CD4-positive, alpha-beta T cell treated with Interleukin-2 at 100 ng/mL for 4 hours (primary cell): ENCODE results near the gene DERA.
"Not testable (repeated sequence)": the region's sequence is repeated elsewhere in the genome, so short reads cannot be mapped to it uniquely, and the experiment has no call there.

Experiments used
- DNase-seq: peaks from one replicate; pipeline ENCODE4 v3.0.0-alpha.2; 2020; ENCODE audit warnings: low spot score

DERA gene

DNA sequence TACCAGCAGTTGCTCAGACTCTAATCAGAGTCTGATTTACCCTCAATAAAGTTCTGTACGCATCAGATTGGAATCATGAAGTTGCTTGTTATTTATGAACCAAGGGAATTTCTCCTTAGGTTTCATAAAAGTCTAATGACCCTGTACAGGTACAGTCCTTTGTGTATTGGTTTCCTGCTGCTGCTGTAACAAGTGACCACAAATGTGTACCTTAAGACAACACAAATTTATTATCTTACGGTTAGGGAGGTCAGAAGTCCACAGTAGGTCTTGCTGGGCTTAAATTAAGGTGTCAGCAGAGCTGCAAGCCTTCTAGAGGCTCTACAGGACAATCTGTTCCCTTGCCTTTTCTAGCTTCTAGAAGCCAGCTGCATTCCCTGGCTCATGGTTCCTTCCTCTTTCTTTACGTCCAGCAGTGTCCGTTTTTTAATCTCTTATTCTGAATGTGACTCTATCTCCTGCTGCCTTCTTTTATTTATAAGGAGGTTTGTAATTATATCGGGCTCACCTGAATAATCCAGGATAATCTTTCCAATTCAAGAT lies 6.7 kb upstream of the DERA start:
- no peak for DNase-seq

DNA sequence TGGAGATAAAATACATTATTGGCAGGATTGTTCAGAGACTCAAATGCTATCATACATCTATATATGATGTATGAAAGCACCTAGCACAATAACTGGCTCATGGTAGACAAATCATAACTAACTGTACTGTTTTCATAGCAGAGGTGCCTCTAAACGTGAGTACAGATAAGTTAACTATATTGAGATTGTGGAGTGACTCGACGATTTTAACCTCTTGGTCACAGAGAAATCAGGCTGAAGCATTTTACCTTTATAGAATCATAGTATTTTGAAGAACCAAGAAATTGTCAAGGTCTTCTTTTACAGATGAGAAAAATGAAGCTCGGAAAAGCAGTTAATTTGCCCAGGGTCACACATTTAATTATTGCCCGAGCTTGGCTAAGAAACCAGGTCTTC lies 666 bp upstream of the DERA start:
- no peak for DNase-seq

DNA sequence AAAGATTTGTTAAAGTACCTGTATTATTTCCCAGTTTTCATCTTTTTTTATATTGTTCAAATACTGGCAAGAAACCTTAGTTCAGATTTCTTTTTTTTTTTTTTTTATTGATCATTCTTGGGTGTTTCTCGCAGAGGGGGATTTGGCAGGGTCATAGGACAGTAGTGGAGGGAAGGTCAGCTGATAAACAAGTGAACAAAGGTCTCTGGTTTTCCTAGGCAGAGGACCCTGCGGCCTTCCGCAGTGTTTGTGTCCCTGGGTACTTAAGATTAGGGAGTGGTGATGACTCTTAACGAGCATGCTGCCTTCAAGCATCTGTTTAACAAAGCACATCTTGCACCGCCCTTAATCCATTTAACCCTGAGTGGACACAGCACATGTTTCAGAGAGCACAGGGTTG lies 799 bp downstream of the DERA start:
- DNase-seq: not testable (repeated sequence)

DNA sequence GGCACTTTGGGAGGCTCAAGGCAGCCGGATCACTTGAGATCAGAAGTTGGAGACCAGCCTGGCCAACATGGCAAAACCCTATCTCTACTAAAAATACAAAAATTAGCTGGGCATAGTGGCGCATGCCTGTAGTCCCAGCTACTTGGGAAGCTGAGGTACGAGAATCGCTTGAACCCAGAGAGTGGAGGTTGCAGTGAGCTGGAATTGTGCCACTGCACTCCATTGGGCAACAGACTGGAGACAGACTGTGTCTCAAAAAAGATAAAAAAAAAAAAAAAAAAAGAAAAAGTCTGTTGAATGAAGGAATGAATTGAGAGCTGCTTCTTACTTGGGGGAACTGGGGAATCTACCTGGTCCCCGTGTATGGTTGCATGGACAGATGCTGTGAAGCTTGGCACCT lies 3.0 kb downstream of the DERA start:
- not testable (repeated sequence) for DNase-seq

DNA sequence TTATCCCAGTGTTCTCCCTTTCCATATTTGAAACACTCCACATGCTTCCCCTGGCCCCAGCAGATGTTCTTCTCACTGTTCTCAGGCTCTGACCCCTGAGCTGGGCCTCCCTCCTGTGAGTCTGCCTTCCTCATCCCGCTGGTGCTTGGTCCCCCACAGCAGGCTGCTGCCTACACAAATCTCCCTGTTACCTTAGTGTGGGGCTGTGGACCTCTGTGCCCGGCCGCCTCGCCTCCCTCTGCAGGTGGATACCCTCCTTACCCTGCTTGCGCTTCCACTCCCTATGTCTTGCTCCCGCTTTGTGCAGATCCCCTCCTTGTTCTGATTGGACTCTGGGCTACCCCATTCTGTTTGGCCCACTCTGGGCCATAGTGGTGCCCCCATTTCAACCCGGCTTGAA lies 6.9 kb downstream of the DERA start:
- DNase-seq: no peak

DNA sequence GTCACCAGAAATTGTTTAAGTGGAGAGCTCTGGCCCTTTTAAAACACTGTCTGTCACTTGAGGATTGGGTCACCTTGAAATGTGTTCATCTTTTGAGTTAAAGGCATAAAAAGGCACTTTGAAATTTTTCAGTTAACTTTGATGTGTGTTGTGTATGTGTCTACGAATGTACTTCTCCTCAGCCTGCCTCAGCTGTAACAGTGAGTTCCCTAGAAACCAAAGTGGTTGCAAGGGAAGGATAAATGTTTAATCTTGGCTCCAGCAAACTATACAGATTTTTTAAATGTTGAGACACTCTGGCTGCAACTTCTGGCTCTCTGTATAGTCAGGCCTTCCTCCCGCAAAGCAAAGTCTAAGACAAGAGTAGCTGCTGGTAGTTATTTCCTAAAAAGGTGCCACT lies 8.3 kb downstream of the DERA start:
- no peak for DNase-seq

DNA sequence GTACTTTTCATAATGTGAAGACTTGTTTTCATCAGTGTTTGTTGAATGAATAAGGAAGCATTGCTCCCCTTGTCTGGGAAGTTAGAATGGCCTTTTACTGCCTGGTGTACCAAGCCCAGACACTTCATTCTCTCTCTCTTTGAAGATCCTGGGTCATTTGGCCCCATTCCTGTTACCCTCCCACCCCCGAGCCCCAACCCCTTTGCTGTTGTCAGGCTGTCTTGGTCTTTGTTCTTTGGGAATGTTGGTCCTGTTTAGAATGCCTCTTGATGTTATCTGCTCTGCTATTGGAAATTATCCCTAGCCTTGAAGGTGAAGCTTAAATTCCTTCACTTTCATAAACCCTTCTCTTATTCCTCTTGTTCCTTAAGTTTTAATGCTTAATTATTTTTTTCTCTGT lies 13.8 kb downstream of the DERA start:
- no peak for DNase-seq

DNA sequence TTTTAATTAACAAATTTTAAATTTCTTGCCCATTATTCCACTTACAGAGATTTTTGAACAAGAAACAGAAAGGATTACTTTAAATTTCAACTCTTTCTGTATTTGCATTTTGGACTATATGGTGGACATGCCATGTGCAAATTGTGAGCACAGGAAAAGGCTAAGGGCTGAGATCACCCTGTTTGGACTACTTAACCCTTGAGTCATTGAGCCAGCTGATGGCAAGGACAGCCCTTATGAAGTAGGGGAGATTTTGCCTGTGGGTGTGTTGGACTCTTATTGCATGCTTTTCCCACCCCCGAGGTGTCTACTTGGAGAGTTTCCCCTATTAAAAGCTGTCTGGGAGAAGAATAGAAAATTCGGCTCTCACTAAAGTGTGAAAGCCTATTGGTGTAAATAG lies 17.2 kb downstream of the DERA start:
- no peak for DNase-seq

DNA sequence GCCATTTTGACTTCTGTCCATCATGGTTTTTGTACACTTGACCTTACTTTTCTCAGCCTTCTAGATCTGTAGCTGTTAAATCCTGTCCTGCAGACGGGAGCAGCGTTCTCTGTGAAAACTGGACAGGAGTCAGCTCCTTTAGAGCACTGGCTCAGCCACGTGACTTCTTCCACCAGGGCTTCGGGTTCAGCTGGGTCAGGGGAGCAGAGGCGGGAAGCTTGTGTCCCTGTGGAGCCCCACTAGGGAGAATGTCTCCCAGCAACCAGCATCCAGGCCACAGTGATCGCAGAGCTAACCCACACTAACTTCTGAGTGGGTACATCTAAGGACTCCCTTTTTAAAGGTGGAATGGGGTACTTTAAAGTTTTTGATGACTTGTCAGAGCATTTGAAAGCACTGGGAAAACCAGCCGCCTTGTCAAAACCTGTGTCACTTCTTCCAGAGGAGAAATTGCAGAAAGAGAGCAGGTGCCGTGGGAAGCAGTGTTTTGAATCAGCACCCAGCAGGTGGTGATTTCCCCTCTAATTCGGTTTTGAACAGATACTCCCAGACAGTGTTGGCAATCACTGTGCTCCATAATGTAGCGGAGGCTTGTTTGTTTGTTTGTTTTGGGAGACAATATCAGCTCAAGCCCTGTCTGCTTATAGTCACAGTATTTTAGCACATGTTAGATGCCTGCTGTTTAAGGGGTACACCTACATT lies 17.9 kb downstream of the DERA start:
- DNase-seq: no peak

DNA sequence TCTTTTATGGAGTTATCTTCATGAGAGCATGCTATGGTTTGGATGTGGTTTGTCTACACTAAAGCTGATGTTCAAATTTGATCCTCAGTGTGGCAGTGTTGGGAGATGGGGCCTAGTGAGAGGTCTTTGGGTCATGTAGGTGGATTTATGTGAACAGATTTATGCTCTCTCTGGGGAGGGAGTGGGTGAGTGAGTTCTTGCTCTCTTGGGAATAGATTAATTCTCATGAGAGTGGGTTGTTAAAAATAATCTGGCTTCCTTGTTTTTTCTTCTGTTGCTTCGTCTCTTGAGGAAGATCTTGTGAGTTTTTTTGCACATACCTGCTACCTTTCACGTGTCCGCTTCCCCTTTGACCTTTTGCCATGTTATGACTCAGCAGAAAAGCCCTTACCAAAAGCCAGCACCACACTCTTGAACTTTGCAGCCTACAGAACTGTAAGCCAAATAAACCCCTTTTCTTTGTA lies 20.5 kb downstream of the DERA start:
- no peak for DNase-seq

DNA sequence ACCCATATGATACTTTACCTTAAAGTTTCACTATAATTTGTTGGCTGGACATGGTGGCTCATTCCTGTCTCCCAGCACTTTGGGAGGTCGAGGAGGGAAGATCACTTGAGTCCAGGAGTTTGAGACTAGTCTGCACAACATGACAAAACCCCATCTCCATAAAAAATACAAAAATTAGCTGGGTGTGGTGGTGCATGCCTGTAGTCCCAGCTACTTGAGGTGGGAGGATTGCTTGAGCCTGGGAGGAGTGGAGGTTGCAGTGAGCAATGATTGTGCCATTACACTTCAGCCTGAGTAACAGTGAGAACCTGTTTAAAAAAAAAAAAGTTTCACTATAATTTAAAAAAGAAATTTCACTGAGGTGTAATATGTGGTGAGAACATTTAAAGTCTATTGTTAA lies 21.2 kb downstream of the DERA start:
- no peak for DNase-seq

DNA sequence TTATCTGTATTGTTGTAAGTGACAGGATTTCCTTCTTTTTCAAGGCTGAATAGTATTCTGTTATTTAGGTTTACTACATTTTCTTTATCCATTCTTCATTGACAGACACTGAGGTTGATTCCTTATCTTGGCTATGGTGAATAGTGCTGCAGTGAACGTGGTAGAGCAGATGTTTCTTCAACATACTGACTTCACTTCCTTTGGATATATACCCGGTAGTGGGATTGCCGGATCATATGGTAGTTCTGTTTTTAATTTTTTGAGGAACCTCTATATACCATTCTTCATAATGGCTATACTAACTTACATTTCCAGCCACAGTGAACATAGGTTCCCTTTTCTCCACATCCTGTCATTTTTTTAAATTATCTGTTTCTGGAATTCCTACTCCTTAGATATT lies 21.8 kb downstream of the DERA start:
- DNase-seq: no peak

DNA sequence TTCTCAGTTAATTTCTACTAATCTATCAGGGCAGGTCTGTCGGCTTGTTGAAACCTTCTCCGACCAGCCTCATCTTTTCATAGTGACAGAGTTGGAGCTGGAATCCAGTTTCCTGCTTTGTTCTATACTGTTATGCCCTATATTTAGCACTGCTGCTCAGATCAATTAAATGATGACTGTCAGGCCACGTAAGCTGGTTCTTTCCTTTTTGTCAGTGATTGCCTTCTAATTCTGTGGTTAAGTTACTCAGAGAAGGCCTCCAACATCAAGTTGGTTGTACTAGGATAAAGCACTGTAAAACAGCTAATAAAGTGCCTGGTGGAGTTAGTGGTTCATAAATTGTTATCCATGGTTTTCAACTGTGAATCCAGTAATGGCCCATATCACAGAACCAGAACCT lies 22.6 kb downstream of the DERA start:
- no peak for DNase-seq

DNA sequence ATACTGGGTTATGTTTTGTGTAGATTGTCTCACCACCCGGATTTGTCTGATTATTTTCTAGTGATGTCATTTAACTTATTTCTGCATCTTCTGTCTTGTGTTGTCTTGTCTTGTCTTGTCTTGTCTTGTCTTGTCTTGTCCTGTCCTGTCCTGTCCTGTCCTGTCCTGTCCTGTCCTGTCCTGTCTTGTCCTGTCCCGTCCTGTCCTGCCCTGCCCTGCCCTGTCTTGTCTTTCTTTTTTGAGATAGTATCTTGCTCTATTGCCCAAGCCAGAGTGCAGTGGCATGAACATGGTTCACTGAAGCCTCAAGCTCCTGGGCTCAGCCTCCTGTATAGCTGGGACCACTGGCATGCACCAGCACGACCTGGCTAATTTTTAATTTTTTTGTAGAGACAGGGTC lies 25.6 kb downstream of the DERA start:
- no peak for DNase-seq

DNA sequence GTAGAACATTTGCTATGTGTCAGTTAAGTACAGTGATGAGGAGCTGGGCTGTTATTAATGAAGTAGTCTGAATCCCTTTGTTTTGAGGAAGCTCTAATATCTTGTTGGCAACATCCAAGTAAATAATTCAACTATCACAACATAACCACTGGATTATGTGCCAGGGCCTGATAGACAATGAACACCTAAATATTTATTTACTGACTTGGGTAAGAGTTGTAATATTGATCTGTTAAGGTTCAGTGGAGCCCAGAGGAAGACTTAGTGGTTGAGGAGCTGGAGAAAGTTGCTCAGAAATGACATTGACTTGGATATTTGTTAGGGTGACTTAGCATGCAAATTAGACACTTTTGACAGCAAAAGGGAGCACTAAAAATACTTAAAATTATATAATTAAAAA lies 26.8 kb downstream of the DERA start:
- DNase-seq: no peak

DNA sequence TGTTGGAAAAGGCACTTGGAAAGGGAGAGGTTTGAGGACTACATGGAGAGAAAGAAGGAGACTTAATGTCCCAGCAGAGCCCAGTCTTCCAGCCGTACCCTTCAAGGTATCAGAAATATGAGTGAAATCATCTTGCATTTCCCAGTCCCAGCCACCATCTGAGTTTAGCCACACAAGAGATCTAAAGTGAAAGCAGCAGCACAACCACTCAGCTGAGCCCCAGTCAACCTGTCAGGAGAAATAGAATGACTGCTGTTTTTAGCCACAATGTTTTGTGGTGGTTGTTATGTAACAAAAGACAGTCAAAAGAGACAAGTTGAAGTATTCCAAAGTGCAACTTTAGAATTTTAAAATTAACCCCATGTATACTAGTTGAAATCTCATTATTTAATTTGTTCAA lies 28.0 kb downstream of the DERA start:
- DNase-seq: no peak

DNA sequence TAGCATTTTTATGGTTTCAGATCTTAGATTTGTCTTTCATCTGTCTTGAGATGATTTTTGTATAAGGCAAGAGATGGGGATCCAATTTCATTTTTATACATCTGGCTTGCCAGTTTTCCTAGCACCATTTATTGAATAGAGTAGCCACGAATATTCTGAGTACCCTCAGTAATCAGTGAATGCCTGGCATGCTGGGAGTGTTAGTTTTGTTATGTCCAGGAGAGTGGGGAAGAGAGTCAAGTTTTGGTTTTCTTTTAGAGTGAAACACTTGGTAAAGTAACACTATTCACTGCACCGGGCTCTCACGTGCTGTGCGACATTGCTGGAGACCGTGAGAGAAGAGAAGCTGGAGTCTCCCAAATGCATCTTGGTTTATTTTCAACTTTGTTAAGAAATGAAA lies 31.3 kb downstream of the DERA start:
- DNase-seq: no peak

DNA sequence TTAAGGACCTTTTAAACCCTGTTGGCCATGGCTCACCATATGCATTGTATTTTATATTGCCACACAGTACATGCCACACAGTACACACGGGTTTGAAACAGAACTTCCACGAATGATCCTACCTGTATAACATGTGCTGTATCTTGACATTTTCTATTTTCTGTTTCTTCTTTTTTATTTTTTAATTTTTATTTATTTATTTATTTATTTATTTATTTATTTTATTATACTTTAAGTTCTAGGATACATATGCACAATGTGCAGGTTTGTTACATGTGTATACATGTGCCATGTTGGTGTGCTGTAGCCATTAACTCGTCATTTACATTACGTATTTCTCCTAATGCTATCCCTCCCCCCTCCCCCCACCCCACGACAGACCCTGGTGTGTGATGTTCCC lies 32.4 kb downstream of the DERA start:
- not testable (repeated sequence) for DNase-seq

DNA sequence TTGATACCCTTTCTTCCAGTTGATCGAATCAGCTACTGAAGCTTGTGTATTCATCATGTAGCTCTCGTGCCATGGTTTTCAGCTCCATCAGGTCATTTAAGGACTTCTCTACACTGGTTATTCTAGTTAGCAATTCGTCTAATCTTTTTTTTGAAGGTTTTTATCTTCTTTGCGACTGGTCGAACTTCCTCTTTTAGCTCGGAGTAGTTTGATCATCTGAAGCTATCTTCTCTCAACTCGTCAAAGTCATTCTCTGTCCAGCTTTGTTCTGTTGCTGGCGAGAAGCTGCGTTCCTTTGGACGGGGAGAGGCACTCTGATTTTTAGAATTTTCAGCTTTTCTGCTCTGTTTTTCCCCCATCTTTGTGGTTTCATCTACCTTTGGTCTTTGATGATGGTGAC lies 37.3 kb downstream of the DERA start:
- not testable (repeated sequence) for DNase-seq

DNA sequence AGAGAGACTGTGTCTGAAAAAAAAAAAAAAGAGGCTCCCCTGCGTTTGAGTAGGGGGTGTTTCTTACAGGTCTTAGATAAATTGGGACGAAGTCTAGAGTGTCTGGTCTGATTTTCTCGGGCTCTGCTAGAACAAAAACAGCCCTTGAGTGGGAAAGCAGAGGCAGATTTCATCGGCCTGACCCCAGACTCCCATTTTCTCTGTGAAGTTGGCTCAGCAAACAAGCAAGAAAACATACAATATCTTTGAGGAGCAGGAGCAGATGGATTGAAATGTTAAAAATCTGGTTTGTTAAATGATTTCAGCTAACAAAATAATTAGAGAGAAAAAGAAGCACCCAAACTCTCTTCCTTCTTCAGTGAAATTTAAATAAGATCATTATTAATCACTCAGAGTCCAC lies 44.1 kb downstream of the DERA start:
- no peak for DNase-seq

DNA sequence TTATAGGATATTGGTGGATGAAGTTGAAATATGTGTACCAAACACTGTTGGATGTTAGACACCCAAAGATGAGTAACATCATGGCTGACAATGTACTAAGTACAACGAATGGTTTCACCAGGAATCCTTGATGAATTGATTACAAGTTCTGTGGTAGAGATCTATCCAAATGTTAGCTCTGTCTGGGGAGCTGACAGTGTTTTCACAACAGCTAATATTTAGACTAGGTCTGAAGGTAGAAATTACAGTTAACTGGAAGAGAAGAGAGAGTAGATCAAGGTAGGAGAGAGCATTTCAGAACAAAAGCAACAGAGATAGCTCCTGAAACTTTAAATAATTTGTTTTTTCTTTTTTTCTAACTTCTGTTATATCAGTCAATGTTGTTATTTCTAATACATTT lies 44.9 kb downstream of the DERA start:
- DNase-seq: no peak

DNA sequence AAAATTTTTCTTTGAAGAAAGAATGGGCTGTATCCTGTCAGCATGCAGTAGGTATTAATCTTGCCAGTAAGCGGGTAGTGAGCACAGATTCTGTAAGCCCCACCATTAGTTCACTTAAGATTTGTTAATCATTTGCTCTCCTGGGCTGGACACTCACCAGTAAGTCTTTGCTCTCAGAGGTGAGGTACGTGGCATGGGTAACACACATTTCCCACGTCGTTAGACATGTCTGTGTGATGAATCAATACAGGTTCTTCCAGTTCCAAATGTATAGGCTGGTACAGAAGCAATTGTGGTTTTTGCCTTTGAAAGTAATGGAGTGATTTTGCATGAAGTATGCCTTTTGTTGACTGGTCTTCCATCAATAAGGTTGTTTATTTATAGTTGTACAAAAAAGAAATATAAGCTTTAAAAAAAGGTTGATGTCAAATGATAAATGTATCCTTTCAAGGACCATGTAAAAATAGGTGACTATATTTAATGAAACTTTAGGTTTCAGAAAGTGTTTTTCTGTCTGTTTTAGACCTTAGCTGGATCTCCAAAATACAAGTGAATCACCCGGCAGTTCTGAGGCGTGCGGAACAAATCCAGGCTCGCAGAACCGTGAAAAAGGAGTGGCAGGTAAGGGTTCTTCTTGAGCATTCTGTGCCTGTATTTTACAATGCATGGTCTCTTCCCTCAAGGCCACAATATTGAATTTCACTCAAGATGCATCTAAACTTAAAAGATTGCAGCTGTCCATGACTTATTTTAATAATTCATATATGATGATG lies 45.5 kb downstream of the DERA start:
- no peak for DNase-seq

DNA sequence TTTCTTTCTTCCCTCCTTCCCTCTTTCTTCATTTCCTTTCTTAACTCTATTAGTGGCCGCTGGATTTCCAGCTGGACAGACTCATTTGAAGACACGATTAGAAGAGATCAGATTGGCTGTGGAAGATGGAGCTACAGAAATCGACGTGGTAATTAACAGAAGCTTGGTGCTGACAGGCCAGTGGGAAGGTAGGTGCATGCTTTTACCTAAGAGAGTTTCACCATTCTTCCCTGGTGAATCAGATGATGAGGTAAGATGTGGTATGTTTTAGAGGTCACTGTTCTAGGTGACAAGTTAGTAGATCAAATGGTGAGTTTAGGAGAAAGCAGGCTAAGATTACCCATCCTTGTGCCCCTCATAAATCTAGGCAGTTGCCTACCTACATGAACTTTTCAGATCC lies 51.6 kb downstream of the DERA start:
- no peak for DNase-seq

DNA sequence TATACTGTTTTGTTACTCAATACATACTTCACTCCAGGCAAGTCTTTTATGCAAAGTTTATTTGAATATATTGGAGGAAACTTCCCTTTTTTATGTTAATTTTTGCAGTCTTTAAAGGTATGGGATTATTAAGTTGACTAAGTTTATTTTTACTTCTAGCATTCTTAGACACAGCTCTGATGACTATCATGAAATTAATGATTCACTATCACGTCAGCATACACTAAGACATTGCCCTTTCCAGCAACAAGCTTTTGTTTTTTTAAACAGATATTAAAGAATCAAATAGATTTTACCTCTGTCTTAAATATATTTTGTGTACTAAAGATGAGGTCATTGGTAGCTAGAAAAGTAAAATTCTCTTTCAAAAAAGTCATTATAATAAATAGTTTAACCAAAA lies 52.1 kb downstream of the DERA start:
- DNase-seq: no peak
